ENCODE measurements around the gene THRSP. TPM values are rescaled to one million over a fixed set of nuclear protein-coding genes. Genes with fewer than 3 reads are reported as not detected.

Gene THRSP
- total and polyA plus RNA-seq, 2 donors (not counting 1 experiment from before 2014, with no cell fraction given), result not detected

GRCh38 chr11:78070621-78071020 lies 7.0 kb downstream of the THRSP start:
- Histone ChIP-seq H2AFZ (ENCODE audit: insufficient read depth, low read depth, low read length, poor library complexity, severe bottlenecking) (no peak overlapping the region), H3K4me1 (ENCODE audit: control insufficient read depth in 2 of 2, insufficient read depth in 2 of 2, low read length in 2 of 2) (no peaks in the 10 kb centered on the region), H3K27me3 (replicated peaks in 1 of 4; ENCODE audit: control extremely low read depth in 1 of 4, control insufficient read depth in 3 of 4, insufficient read depth in 4 of 4, low read length in 3 of 4) (no peaks in the 10 kb centered on the region), H3K4me3 (ENCODE audit: control extremely low read depth in 1 of 5, extremely low read depth in 1 of 5, insufficient read depth in 1 of 5, low read depth in 2 of 5, low read length in 4 of 5) (no peak overlapping the region), H3K9ac (ENCODE audit: low read length) (no peak overlapping the region), H3K9me3 (ENCODE audit: control extremely low read depth in 1 of 3, control insufficient read depth in 2 of 3, insufficient read depth in 1 of 3, low read length in 2 of 3) (no peaks in the 10 kb centered on the region), H3K4me2 (replicated peaks; ENCODE audit: low read depth, low read length, poor library complexity, severe bottlenecking) (no peak overlapping the region), H4K20me1 (ENCODE audit: control insufficient read depth, insufficient read depth, low read length, poor library complexity, severe bottlenecking) (peaks cover 19% of the 10 kb centered on the region), H3K36me3 (replicated peaks in 1 of 2; ENCODE audit: control extremely low read depth in 1 of 2, control insufficient read depth in 1 of 2, extremely low read depth in 1 of 2, insufficient read depth in 2 of 2, low read length in 1 of 2) (peaks cover 10 to 44% of the 10 kb centered on the region in 2 experiments), H3K27ac (ENCODE audit: low read length in 2 of 2) (no peak overlapping the region), H3K79me2 (ENCODE audit: control insufficient read depth, insufficient read depth, low read length) (peaks cover 32% of the 10 kb centered on the region)
- Mint-ChIP-seq H3K27ac (no peak overlapping the region), H3K27me3 (no peaks in the 10 kb centered on the region), H3K9me3 (ENCODE audit: insufficient read depth) (no peaks in the 10 kb centered on the region), H3K4me3 (no peak overlapping the region), H3K4me1 (peaks cover 14% of the 10 kb centered on the region)
- intact Hi-C loops (cut with micrococcal nuclease), result loop anchor here (10.0 kb wide), 1 partner anchor 76 kb away; the partner anchor contains the start of gene INTS4
- TF ChIP-seq EZH2 (IDR thresholded peaks at IDR 0.05; ENCODE audit: borderline replicate concordance, insufficient read depth, low read depth, low read length, poor library complexity, severe bottlenecking) (no peak), CTCF (IDR thresholded peaks at IDR 0.05) (no peak)
- DNase-seq (no peak), ATAC-seq (ENCODE audit: low read depth) (no peak)
- ChIA-PET CTCF (interaction anchor here (0.8 kb wide), 1 partner anchor 24 kb away, joined by 3 read pairs; no protein-coding TSS in a partner anchor), POLR2A (interaction anchor here (0.7 kb wide), 1 partner anchor 118 kb away, joined by 4 read pairs; the partner anchor contains the start of gene KCTD21)
- 100% methylated on average over 1 of the region's 2 CpGs for WGBS (ENCODE audit: insufficient coverage)

GRCh38 chr11:78071717-78072116 lies 8.1 kb downstream of the THRSP start:
- no peak overlapping the region for H3K4me3 ChIP-seq (ENCODE audit: control extremely low read depth in 1 of 5, extremely low read depth in 1 of 5, insufficient read depth in 1 of 5, low read depth in 2 of 5, low read length in 4 of 5)
- no peak for ATAC-seq (ENCODE audit: low read depth)
- TF ChIP-seq EZH2 (IDR thresholded peaks at IDR 0.05; ENCODE audit: borderline replicate concordance, insufficient read depth, low read depth, low read length, poor library complexity, severe bottlenecking) (no peak), CTCF (IDR thresholded peaks at IDR 0.05) (no peak)
- CTCF ChIA-PET, result no interaction called here
- Mint-ChIP-seq H3K4me1 (peaks cover 20% of the 10 kb centered on the region), H3K9me3 (ENCODE audit: insufficient read depth) (no peaks in the 10 kb centered on the region), H3K27me3 (no peaks in the 10 kb centered on the region), H3K27ac (no peak overlapping the region), H3K4me3 (no peak overlapping the region)
- POLR2A ChIA-PET, result no interaction called here
- no CpG with 5 or more reads among the region's 3 CpGs for WGBS (ENCODE audit: insufficient coverage)
- H3K9ac ChIP-seq (ENCODE audit: low read length), result no peak overlapping the region
- no peak overlapping the region for H3K27ac ChIP-seq (ENCODE audit: low read length in 2 of 2)
- no peak overlapping the region for H3K4me2 ChIP-seq (replicated peaks; ENCODE audit: low read depth, low read length, poor library complexity, severe bottlenecking)
- peaks cover 10 to 48% of the 10 kb centered on the region in 2 experiments for H3K36me3 ChIP-seq (replicated peaks in 1 of 2; ENCODE audit: control extremely low read depth in 1 of 2, control insufficient read depth in 1 of 2, extremely low read depth in 1 of 2, insufficient read depth in 2 of 2, low read length in 1 of 2)
- H3K79me2 ChIP-seq (ENCODE audit: control insufficient read depth, insufficient read depth, low read length), result peaks cover 43% of the 10 kb centered on the region
- no peak for DNase-seq
- H4K20me1 ChIP-seq (ENCODE audit: control insufficient read depth, insufficient read depth, low read length, poor library complexity, severe bottlenecking), result peaks cover 26% of the 10 kb centered on the region
- H3K4me1 ChIP-seq (ENCODE audit: control insufficient read depth in 2 of 2, insufficient read depth in 2 of 2, low read length in 2 of 2), result peaks cover 3 to 4% of the 10 kb centered on the region in 2 donors
- H3K9me3 ChIP-seq (ENCODE audit: control extremely low read depth in 1 of 3, control insufficient read depth in 2 of 3, insufficient read depth in 1 of 3, low read length in 2 of 3), result no peaks in the 10 kb centered on the region
- no peaks in the 10 kb centered on the region for H3K27me3 ChIP-seq (replicated peaks in 1 of 4; ENCODE audit: control extremely low read depth in 1 of 4, control insufficient read depth in 3 of 4, insufficient read depth in 4 of 4, low read length in 3 of 4)
- intact Hi-C loops (cut with micrococcal nuclease), result loop anchor here (10.0 kb wide), 1 partner anchor 77 kb away; the partner anchor contains the start of gene INTS4
- no peak overlapping the region for H2AFZ ChIP-seq (ENCODE audit: insufficient read depth, low read depth, low read length, poor library complexity, severe bottlenecking)
